COLO668 (cell line): ENCODE results near the gene EPHB4.
"Not testable (repeated sequence)": the region's sequence is repeated elsewhere in the genome, so short reads cannot be mapped to it uniquely, and the experiment has no call there.

Experiments
- DNase-seq: peaks from one replicate; lab custom pipeline; 2025; ENCODE audit not compliant: unreplicated experiment; lab: John Stamatoyannopoulos, UW

The EPHB4 gene

GRCh38 chr7:100822236-100823139, 4.8 kb downstream of the EPHB4 start:
- no peak for DNase-seq

GRCh38 chr7:100819586-100819985, 7.7 kb downstream of the EPHB4 start:
- DNase-seq, result no peak

GRCh38 chr7:100818825-100819224, 8.5 kb downstream of the EPHB4 start:
- DNase-seq, result no peak

- DNase-seq, result no peak
These were observed 9.0 kb downstream of the EPHB4 start for GRCh38 chr7:100818366-100818765.

GRCh38 chr7:100817097-100817496, 10.2 kb downstream of the EPHB4 start:
- no peak for DNase-seq

- not testable (repeated sequence) for DNase-seq
These were observed 10.8 kb downstream of the EPHB4 start for GRCh38 chr7:100816515-100816914.

- DNase-seq, result no peak
These were observed 14.6 kb downstream of the EPHB4 start for GRCh38 chr7:100812729-100813128.

- no peak for DNase-seq
These were observed 15.8 kb downstream of the EPHB4 start for GRCh38 chr7:100811480-100811879.

GRCh38 chr7:100808354-100808875, 18.9 kb downstream of the EPHB4 start:
- no peak for DNase-seq

GRCh38 chr7:100806883-100807282, 20.4 kb downstream of the EPHB4 start:
- DNase-seq, result not testable (repeated sequence)

- DNase-seq, result no peak
These were observed 21.0 kb downstream of the EPHB4 start for GRCh38 chr7:100806276-100806675.

GRCh38 chr7:100804681-100805431, 22.5 kb downstream of the EPHB4 start:
- no peak for DNase-seq

- DNase-seq, result peak; percentile 58
These were observed 23.7 kb downstream of the EPHB4 start for GRCh38 chr7:100803398-100804161.

GRCh38 chr7:100802951-100803350, 24.4 kb downstream of the EPHB4 start:
- DNase-seq, result no peak

GRCh38 chr7:100801833-100802568, 25.3 kb downstream of the EPHB4 start:
- peak; percentile 53 for DNase-seq

- DNase-seq, result peak; percentile 37
These were observed 28.1 kb downstream of the EPHB4 start for GRCh38 chr7:100799037-100799896.

GRCh38 chr7:100794741-100795140, 32.6 kb downstream of the EPHB4 start:
- no peak for DNase-seq

- peak; percentile 4 for DNase-seq
These were observed 33.3 kb downstream of the EPHB4 start for GRCh38 chr7:100793806-100794660.
